CD4-positive, alpha-beta T cell (primary cell): ENCODE data around the gene CD79B. TPM values are rescaled to one million over a fixed set of nuclear protein-coding genes. Genes with fewer than 3 reads are reported as not detected.
"Not testable (repeated sequence)": the region's sequence is repeated elsewhere in the genome, so short reads cannot be mapped to it uniquely, and the experiment has no call there.

Source experiments
- ATAC-seq: fragments of 200-7000 bp; cut with Tn5 transposase; one replicate; pipeline ENCODE4 v1.10.0; 2022; ENCODE audit warnings: mild to moderate bottlenecking; ENCODE audit not compliant: poor library complexity
- CTCF ChIA-PET: fragments of 350-600 bp; sonication (Branson Sonifier 250); formaldehyde crosslinking; loops from one replicate; lab custom pipeline; 2021; ENCODE audit warnings: antibody characterized with exemption, inconsistent platforms; lab: Charles Lee
- POLR2A ChIA-PET: fragments of 350-600 bp; sonication (Branson Sonifier 250); formaldehyde crosslinking; loops from one replicate; lab custom pipeline; 2021; ENCODE audit warnings: antibody characterized with exemption, inconsistent platforms; lab: Charles Lee
- DNase-seq, 14 experiments: peaks; one replicate each; pipeline ENCODE4 v3.0.0-alpha.2; 2013 to 2020; ENCODE audit warnings: mixed read lengths in 2 of 14
- H3K27ac ChIP-seq, 2 donors: one replicate each; pipeline versions ENCODE4 v1.5.1 to v1.7.0; 2013; ENCODE audit warnings: low read length in 2 of 2, low read depth in 1 of 2, mild to moderate bottlenecking in 1 of 2
- H3K27me3 ChIP-seq, 2 experiments: 1 replicate in 1 of 2; 2 replicates in 1 of 2; pipeline versions ENCODE4 v1.6.1 to v1.7.0; 2013; ENCODE audit warnings: low read length in 2 of 2, control low read depth in 1 of 2, mild to moderate bottlenecking in 1 of 2, moderate library complexity in 1 of 2; ENCODE audit not compliant: insufficient read depth in 2 of 2, control insufficient read depth in 1 of 2
- H3K36me3 ChIP-seq: one replicate; pipeline ENCODE4 v1.6.1; 2013; ENCODE audit warnings: low read length, control low read depth; ENCODE audit not compliant: insufficient read depth
- H3K4me1 ChIP-seq: one replicate; pipeline ENCODE4 v1.6.1; 2013; ENCODE audit warnings: low read length, control low read depth; ENCODE audit not compliant: insufficient read depth
- H3K4me3 ChIP-seq: one replicate; pipeline ENCODE4 v1.5.1; 2013; ENCODE audit warnings: mild to moderate bottlenecking, low read length, moderate library complexity
- H3K9me3 ChIP-seq, 2 experiments: 1 replicate in 1 of 2; 2 replicates in 1 of 2; pipeline versions ENCODE4 v1.6.1 to v1.7.0; 2013; ENCODE audit warnings: low read length in 2 of 2, mild to moderate bottlenecking in 2 of 2, control low read depth in 1 of 2, moderate library complexity in 1 of 2; ENCODE audit not compliant: control insufficient read depth in 1 of 2, insufficient read depth in 1 of 2
- H3K27ac Mint-ChIP-seq: one replicate; pipeline ENCODE4 v1.8.0; 2020; ENCODE audit warnings: mixed read lengths
- H3K27me3 Mint-ChIP-seq: one replicate; pipeline ENCODE4 v1.8.0; 2021; ENCODE audit warnings: mixed read lengths
- H3K36me3 Mint-ChIP-seq: one replicate; pipeline ENCODE4 v1.8.0; 2021; ENCODE audit warnings: low read depth, mixed read lengths
- H3K4me1 Mint-ChIP-seq: one replicate; pipeline ENCODE4 v1.8.0; 2021; ENCODE audit warnings: low read depth, mixed read lengths
- H3K4me3 Mint-ChIP-seq: one replicate; pipeline ENCODE4 v1.8.0; 2020; ENCODE audit warnings: mild to moderate bottlenecking, mixed read lengths
- H3K9me3 Mint-ChIP-seq: one replicate; pipeline ENCODE4 v1.8.0; 2020; ENCODE audit warnings: mixed read lengths
- CTCF ChIP-seq: fragments of 200-600 bp; IDR thresholded peaks from one replicate; pipeline ENCODE4 v1.8.0; 2022; ENCODE audit warnings: antibody characterized with exemption, mild to moderate bottlenecking
- intact Hi-C, 2 experiments: fragments of 100-400 bp; cut with DNase I in 1 of 2; cut with micrococcal nuclease in 1 of 2; formaldehyde crosslinking; loops; one replicate each; pipeline versions ENCODE4 v1.15.1 to v1.9.0; 2023 to 2025; cut with DNase I, micrococcal nuclease
- total RNA-seq, 174 experiments: library from RNA in 2 of 174; stranded (reverse) in 2 of 174; gene quantifications; one replicate each; pipeline ENCODE4 v1.2.3 and lab custom pipeline; 2021 to 2026

Gene CD79B
- total RNA-seq, 2 experiments from 2014 or later = 5.3 to 5.5 TPM

GRCh38 chr17:63917646-63918045 is 14.5 kb downstream of the CD79B start:
- H3K4me3 ChIP-seq = no peak overlapping the region
- no peaks in the 10 kb centered on the region for H3K27me3 ChIP-seq
- no peaks in the 10 kb centered on the region for H3K36me3 Mint-ChIP-seq
- no peak for TF ChIP-seq CTCF
- H3K27ac Mint-ChIP-seq = no peak overlapping the region
- H3K4me1 ChIP-seq = peaks cover 8% of the 10 kb centered on the region
- ATAC-seq (no peak), DNase-seq (no peak)
- no peak overlapping the region for H3K4me3 Mint-ChIP-seq
- no peak overlapping the region for H3K27ac ChIP-seq
- H3K9me3 ChIP-seq = no peaks in the 10 kb centered on the region
- ChIA-PET CTCF (interaction anchor here (2.2 to 2.9 kb wide), 2 partner anchors 99 to 215 kb away, joined by 9 to 31 read pairs; no protein-coding TSS in a partner anchor), POLR2A (interaction anchor here (2.5 kb wide), 1 partner anchor 108 kb away, joined by 13 read pairs; no protein-coding TSS in a partner anchor)
- no peaks in the 10 kb centered on the region for H3K27me3 Mint-ChIP-seq
- H3K36me3 ChIP-seq = no peaks in the 10 kb centered on the region
- H3K9me3 Mint-ChIP-seq = no peaks in the 10 kb centered on the region
- intact Hi-C loops = loop anchor here (1.0 to 5.0 kb wide), 4 partner anchors 75 to 230 kb away; partner anchors contain the start of gene ERN1 (in 1 of the 2)
- peaks cover 6% of the 10 kb centered on the region for H3K4me1 Mint-ChIP-seq

GRCh38 chr17:63917206-63917605 is 14.9 kb downstream of the CD79B start:
- H3K9me3 ChIP-seq, ATAC-seq, H3K27ac Mint-ChIP-seq, H3K36me3 ChIP-seq, H3K27me3 ChIP-seq, H3K4me1 ChIP-seq, H3K27ac ChIP-seq, H3K4me1 Mint-ChIP-seq, H3K36me3 Mint-ChIP-seq, H3K9me3 Mint-ChIP-seq, POLR2A ChIA-PET, H3K4me3 ChIP-seq, H3K4me3 Mint-ChIP-seq, H3K27me3 Mint-ChIP-seq, DNase-seq, CTCF ChIA-PET: not testable (repeated sequence)
- intact Hi-C loops = loop anchor here in 1 of 2 experiments (5.0 kb wide), 3 partner anchors 75 to 230 kb away; partner anchors contain the start of gene ERN1

GRCh38 chr17:63916566-63917185 is 15.5 kb downstream of the CD79B start:
- ATAC-seq (no peak), DNase-seq (no peak)
- Histone ChIP-seq H3K4me1 (peaks cover 12% of the 10 kb centered on the region), H3K9me3 (no peaks in the 10 kb centered on the region), H3K27ac (no peak overlapping the region), H3K27me3 (no peaks in the 10 kb centered on the region), H3K4me3 (no peak overlapping the region), H3K36me3 (no peaks in the 10 kb centered on the region)
- Mint-ChIP-seq H3K4me1 (peaks cover 6% of the 10 kb centered on the region), H3K36me3 (no peaks in the 10 kb centered on the region), H3K27me3 (no peaks in the 10 kb centered on the region), H3K4me3 (no peak overlapping the region), H3K27ac (no peak overlapping the region), H3K9me3 (no peaks in the 10 kb centered on the region)
- intact Hi-C loops = loop anchor here in 1 of 2 experiments (5.0 kb wide), 3 partner anchors 76 to 231 kb away; partner anchors contain the start of gene ERN1
- ChIA-PET POLR2A (no interaction called here), CTCF (interaction anchor here (1.3 kb wide), 1 partner anchor 109 kb away, joined by 6 read pairs; no protein-coding TSS in a partner anchor)
- TF ChIP-seq CTCF = no peak

- H3K27me3 Mint-ChIP-seq, H3K9me3 ChIP-seq, H3K36me3 Mint-ChIP-seq, H3K27ac Mint-ChIP-seq, DNase-seq, H3K4me3 Mint-ChIP-seq, H3K9me3 Mint-ChIP-seq, POLR2A ChIA-PET, H3K27me3 ChIP-seq, H3K36me3 ChIP-seq, H3K27ac ChIP-seq, H3K4me1 Mint-ChIP-seq, H3K4me3 ChIP-seq, ATAC-seq: not testable (repeated sequence)
- intact Hi-C loops = loop anchor here in 1 of 2 experiments (5.0 kb wide), 3 partner anchors 77 to 232 kb away; partner anchors contain the start of gene ERN1
- peaks cover 17% of the 10 kb centered on the region for H3K4me1 ChIP-seq
- CTCF ChIA-PET = interaction anchor here (1.3 kb wide), 1 partner anchor 110 kb away, joined by 6 read pairs; no protein-coding TSS in a partner anchor
These were observed 16.4 kb downstream of the CD79B start for GRCh38 chr17:63915753-63916152.
